ENCODE measurements around the gene SMG6. TPM values are rescaled to one million over a fixed set of nuclear protein-coding genes. Genes with fewer than 3 reads are reported as not detected.

The SMG6 gene
- total RNA-seq, 1 experiment from 2014 or later: 28.6 TPM

DNA sequence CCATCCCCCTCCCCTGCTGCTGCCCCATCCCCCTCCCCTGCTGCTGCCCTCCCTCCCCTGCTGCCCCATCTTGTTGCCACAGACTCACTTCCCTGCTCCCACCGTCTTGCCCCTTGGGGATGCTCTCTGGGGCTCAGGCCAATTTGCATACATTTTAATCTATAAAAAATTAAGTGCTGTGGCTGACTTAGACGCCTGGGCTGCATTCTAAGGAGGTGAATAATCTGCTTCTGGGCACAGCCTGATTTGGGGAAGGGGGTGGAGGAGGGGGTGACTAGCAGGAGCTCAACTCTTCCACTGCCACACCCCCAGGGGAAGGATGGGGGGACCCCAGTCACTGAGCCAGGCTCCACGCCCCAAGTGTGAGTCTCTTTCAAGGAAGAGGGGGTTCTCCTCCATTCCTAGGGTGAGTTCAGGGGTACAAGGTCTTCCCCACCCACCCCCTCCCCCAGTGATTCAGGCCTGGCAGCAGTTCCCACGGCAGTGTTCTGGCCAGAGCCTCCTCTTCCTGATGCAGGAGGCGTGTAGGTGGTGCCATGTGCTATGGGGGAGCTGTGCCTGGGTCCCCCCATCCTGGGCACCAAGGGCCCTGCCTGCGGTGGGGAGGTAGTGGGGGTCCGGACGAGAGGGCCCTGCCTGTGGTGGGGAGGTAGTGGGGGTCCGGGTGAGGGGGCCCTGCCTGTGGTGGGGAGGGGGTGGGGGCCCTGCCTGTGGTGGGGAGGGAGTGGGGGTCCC lies 268.6 kb downstream of the SMG6 start:
- Histone ChIP-seq H3K23me2 (ENCODE audit: insufficient read length, low read depth, low read length, poor library complexity, severe bottlenecking) (no peaks in the 10 kb centered on the region), H2AK5ac (ENCODE audit: insufficient read length, low read length) (no peak overlapping the region), H3K4ac (ENCODE audit: low read depth, low read length) (no peak overlapping the region), H2BK15ac (ENCODE audit: low read depth, low read length) (no peak overlapping the region), H3K4me2 (ENCODE audit: insufficient read depth, insufficient read length, low read length) (no peak overlapping the region), H2BK12ac (ENCODE audit: insufficient read length, low read depth, low read length) (no peak overlapping the region), H3K56ac (ENCODE audit: insufficient read length, low read depth, low read length) (no peak overlapping the region), H4K8ac (replicated peaks; ENCODE audit: insufficient read length, low read depth, low read length) (no peak overlapping the region), H3K9ac (ENCODE audit: extremely low read depth, insufficient read length, low read length) (no peak overlapping the region), H3K14ac (ENCODE audit: insufficient read depth, low read length) (no peak overlapping the region), H3K9me3 (ENCODE audit: control insufficient read depth, low read depth, low read length) (no peaks in the 10 kb centered on the region), H3K4me1 (ENCODE audit: insufficient read depth, low read length) (no peaks in the 10 kb centered on the region), H3K18ac (ENCODE audit: insufficient read length, low read depth, low read length) (no peak overlapping the region), H2BK20ac (ENCODE audit: low read depth, low read length, poor library complexity, severe bottlenecking) (no peak overlapping the region), H4K91ac (ENCODE audit: insufficient read length, low read depth, low read length) (no peak overlapping the region), H3K27me3 (ENCODE audit: insufficient read depth, low read length) (no peaks in the 10 kb centered on the region), H3K79me2 (ENCODE audit: insufficient read depth, low read length) (no peaks in the 10 kb centered on the region), H3K23ac (ENCODE audit: insufficient read length, low read depth, low read length) (no peak overlapping the region), H4K20me1 (ENCODE audit: control insufficient read depth, insufficient read depth, insufficient read length) (no peaks in the 10 kb centered on the region), H2AFZ (ENCODE audit: low read length) (no peak overlapping the region), H4K5ac (ENCODE audit: insufficient read length, low read depth, low read length) (no peak overlapping the region), H3T11ph (ENCODE audit: low read length) (no peak overlapping the region), H2BK5ac (ENCODE audit: insufficient read length, low read length) (no peak overlapping the region), H3K27ac (ENCODE audit: insufficient read length, low read depth, low read length) (no peak overlapping the region), H3K79me1 (ENCODE audit: insufficient read depth, low read depth, low read length, poor library complexity, severe bottlenecking) (no peaks in the 10 kb centered on the region), H2BK120ac (ENCODE audit: low read depth, low read length, poor library complexity, severe bottlenecking) (no peak overlapping the region)
- WGBS (ENCODE audit: extremely low coverage, insufficient read length, low lambda C conversion rate): no CpG with 5 or more reads among the region's 9 CpGs
- TF ChIP-seq, protein P1, sequence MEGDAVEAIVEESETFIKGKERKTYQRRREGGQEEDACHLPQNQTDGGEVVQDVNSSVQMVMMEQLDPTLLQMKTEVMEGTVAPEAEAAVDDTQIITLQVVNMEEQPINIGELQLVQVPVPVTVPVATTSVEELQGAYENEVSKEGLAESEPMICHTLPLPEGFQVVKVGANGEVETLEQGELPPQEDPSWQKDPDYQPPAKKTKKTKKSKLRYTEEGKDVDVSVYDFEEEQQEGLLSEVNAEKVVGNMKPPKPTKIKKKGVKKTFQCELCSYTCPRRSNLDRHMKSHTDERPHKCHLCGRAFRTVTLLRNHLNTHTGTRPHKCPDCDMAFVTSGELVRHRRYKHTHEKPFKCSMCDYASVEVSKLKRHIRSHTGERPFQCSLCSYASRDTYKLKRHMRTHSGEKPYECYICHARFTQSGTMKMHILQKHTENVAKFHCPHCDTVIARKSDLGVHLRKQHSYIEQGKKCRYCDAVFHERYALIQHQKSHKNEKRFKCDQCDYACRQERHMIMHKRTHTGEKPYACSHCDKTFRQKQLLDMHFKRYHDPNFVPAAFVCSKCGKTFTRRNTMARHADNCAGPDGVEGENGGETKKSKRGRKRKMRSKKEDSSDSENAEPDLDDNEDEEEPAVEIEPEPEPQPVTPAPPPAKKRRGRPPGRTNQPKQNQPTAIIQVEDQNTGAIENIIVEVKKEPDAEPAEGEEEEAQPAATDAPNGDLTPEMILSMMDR (conservative IDR thresholded peaks at IDR 0.05): no peak
- Mint-ChIP-seq H3K27me3 (ENCODE audit: low read depth) (no peaks in the 10 kb centered on the region; the same call in 1 of the 2 replicates), H3K4me3 (no peak overlapping the region), H3K27ac (no peak overlapping the region), H3K4me1 (peaks cover 6 to 28% of the 10 kb centered on the region in 2 experiments), H3K9me3 (no peaks in the 10 kb centered on the region; a peak in 1 of 5 replicates), H3K36me3 (ENCODE audit: insufficient read depth in 1 of 3, low read depth in 3 of 3) (peaks cover 0 to 13% (median 11%) of the 10 kb centered on the region in 3 experiments; a peak in 6 of 7 replicates)
- no peak for DNase-seq
